Coronary artery (tissue), 2 donors: ENCODE results near the gene CHST13.

Experiments
- DNase-seq: peaks from one replicate; pipeline ENCODE4 v3.0.0-alpha.2; 2017; ENCODE audit warnings: low spot score
- H3K27ac ChIP-seq, 2 donors: fragments of 200-600 bp; sonication (generic); one replicate each; pipeline ENCODE4 v1.5.1; 2016 to 2019
- H3K4me3 ChIP-seq: fragments of 200-600 bp; sonication (generic); 2 replicates; pipeline ENCODE4 v1.5.1; 2016; ENCODE audit warnings: mild to moderate bottlenecking, moderate library complexity
- CTCF ChIP-seq: fragments of 200-600 bp; sonication (generic); IDR thresholded peaks from one replicate; pipeline ENCODE4 v1.5.1; 2019; ENCODE audit warnings: antibody characterized with exemption

The CHST13 gene

DNA sequence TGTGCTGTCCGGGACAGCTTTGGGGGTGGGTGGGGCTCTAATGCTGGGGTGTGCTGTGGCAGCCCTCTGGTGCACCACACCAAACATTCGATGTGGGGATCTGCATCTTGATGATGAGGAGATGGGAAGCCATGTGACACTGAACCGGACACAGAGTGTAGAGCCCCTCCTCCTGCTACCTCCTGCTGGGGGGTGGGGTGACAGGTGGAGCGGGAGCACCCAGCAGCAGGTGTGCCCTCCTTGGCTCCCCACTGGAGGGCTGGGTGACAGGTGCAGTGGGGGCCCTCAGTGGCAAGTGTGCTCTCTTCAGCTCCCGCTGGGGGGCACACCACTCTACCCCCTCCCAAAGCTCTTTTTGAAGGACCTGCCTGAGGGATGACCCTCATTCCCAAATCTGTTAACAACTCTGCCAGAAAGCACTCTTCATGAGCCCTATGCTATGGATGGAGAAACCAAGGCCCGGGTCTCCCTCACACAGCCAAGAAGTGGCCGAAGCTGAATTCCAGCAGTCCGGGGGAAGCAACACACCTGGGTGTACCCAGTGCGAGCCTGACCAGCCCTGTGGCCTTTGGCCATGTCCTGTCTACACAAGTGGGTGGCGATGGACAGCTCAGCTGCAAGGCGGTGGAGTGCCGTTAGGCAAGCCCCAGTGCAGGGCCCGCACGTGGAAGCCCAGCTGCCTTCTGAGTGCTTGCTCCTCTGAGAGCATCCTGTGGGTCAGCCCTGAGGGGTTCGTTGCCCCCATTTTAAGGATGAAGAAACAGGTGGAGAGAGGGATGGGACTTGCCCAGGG, 5.8 kb upstream of the CHST13 start:
- H3K27ac ChIP-seq: no peak overlapping the region
- H3K4me3 ChIP-seq: no peak overlapping the region
- TF ChIP-seq CTCF: no peak
- no peak for DNase-seq

DNA sequence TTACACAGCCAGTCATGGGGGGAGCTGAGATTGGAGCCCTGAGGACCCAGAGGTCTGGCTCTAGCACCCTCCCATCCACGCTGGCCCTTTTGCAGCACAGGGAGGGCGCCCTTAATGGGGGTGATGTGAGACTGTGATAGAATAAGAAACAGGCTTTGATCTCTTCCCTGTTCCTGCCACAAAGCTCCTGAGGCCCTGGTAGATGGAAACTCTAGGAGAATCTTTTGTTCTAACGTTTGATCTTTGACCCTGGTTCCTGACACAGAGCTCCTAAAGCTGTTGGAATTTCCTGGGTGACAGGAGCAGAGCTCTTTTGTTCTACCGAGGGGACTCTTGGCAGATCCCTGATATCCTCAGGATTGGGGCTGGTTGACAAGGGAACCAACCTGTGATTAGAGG, 5.2 kb upstream of the CHST13 start:
- Histone ChIP-seq H3K4me3 (no peak overlapping the region), H3K27ac (no peak overlapping the region)
- no peak for DNase-seq
- TF ChIP-seq CTCF: no peak

DNA sequence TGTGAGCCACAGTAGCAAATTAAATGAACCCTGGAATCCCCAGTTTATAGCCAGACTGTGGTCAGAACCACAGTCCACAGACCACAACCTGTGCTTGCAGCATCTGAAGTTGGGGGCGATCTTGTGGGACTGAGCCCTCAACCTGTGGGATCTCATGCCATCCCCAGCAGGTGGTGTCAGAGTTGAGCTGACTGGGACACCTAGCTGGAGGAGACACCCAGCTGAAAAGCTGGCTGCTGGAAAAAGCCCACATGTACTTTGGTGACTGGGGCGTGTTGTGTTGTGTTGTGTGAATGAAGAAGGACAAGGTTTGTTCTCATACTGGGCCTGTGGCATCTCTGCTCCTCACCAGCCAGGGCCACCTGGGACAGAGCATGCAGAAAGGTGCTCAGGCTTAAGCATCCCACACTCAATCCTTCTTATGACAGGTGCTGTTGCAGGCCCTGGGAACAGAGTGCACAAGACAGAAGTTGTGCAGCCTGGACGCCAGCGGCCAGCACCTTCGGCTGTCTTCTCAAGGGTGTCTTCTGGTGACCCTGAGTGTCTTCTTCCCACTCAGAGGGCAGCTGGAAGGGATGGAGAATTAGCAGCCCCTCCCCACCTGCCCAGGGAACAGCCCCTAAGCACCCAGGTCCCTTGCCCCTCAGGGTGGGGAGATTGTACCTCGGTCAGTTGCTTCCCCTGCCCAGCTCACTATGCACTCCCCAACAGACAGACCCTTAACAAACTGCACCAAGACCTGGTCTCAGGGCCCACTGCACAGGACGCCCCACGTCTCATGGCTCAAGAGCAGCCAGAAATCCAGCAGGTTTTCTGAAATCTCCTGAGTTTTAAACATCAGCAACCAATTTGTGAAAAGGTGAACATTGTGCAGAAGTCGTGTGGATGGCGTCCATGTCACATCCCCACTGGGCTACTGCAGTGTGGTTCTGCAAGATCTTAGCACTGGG, 4.2 kb upstream of the CHST13 start:
- H3K27ac ChIP-seq: no peak overlapping the region
- no peak for TF ChIP-seq CTCF
- H3K4me3 ChIP-seq: no peak overlapping the region
- DNase-seq: no peak

GRCh38 chr3:126521122-126521891, 2.6 kb upstream of the CHST13 start:
- TF ChIP-seq CTCF: no peak
- Histone ChIP-seq H3K4me3 (no peak overlapping the region), H3K27ac (no peak overlapping the region)
- DNase-seq: no peak

DNA sequence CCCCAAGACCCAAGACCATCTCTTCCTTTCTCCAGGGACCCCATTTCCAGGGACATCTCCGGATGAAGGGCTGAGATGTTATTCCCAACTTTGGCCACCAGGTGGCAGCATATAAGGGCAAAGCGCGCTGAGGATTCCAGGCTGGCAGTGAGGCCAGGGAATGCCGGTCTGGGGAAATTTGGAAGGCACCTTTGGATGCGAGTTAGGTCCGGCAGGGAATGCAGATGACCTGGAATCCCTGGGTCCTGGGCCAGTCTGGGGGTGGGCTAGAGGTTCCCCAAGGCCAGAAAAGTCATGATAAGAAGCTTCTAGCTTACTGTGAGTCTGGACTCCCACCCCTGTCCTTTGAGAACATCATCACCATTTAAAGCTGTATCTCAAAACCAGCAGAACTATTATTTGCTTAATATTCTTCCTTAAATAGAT, 1.6 kb upstream of the CHST13 start:
- Histone ChIP-seq H3K4me3 (no peak overlapping the region), H3K27ac (no peak overlapping the region)
- TF ChIP-seq CTCF: peak; percentile 94
- no peak for DNase-seq

DNA sequence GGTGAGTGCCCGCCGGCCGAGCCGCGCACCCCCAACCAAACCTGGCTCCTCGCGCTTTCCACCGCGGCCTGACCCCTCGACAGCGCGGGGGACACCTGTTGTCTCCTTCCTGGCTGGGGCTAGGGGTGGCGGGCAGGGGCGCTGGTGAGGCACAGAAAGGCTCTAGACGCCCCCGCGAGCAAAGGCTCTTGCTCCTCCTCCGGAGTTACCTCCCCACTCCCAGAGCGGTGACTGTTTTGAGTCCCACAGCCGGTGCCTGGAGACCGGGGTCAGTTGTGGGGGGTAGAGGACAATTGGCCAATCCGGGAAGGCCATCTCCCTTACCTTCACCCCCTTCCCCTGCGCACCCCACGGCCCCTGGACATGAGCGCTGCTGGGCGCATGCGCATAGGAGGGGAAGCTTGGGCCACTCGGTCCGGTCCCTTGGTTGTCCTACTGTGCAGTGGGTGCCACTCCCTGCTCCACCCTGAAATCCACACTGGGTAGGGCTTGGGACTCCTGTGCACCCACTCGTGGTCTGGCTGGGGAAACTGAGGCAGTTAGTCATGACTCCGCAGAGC, 554 bp downstream of the CHST13 start:
- peak overlapping the region; percentile 70 for H3K4me3 ChIP-seq
- no peak overlapping the region for H3K27ac ChIP-seq
- no peak for DNase-seq
- TF ChIP-seq CTCF: no peak
